GM23338 (cell line): Measurements from ENCODE around the gene EXOC4. TPM values are rescaled to one million over a fixed set of nuclear protein-coding genes. Genes with fewer than 3 reads are reported as not detected.

Experiments
- ATAC-seq: fragments of 200-7000 bp; cut with Tn5 transposase; 3 replicates; pipeline ENCODE4 v1.9.1; 2020
- DNase-seq: peaks from one replicate; pipeline ENCODE4 v3.0.0-alpha.2; 2015; ENCODE audit warnings: low spot score
- H2AFZ ChIP-seq: fragments of 200-600 bp; sonication (generic); 2 replicates; pipeline ENCODE4 v1.8.0; 2016; ENCODE audit warnings: antibody characterized with exemption, mild to moderate bottlenecking, moderate library complexity
- H3F3A ChIP-seq: fragments of 200-600 bp; sonication (generic); replicated peaks from 2 replicates; pipeline ENCODE4 v1.8.0; 2017; ENCODE audit warnings: antibody characterized with exemption, mixed run types, low read depth
- H3K27ac ChIP-seq: fragments of 200-600 bp; sonication (generic); 2 replicates; pipeline ENCODE4 v1.6.1; 2016; ENCODE audit warnings: low read depth
- H3K27me3 ChIP-seq: fragments of 200-600 bp; sonication (generic); 2 replicates; pipeline ENCODE4 v1.8.0; 2016; ENCODE audit warnings: mild to moderate bottlenecking, mixed run types, moderate library complexity; ENCODE audit not compliant: insufficient read depth
- H3K36me3 ChIP-seq: fragments of 200-600 bp; sonication (generic); 2 replicates; pipeline ENCODE4 v1.8.0; 2016; ENCODE audit warnings: mild to moderate bottlenecking; ENCODE audit not compliant: insufficient read depth
- H3K4me1 ChIP-seq: fragments of 200-600 bp; sonication (generic); 2 replicates; pipeline ENCODE4 v1.8.0; 2016; ENCODE audit warnings: mild to moderate bottlenecking, moderate library complexity; ENCODE audit not compliant: insufficient read depth
- H3K4me2 ChIP-seq: fragments of 200-600 bp; sonication (generic); 2 replicates; pipeline ENCODE4 v1.7.1; 2017; ENCODE audit warnings: mixed run types
- H3K4me3 ChIP-seq: fragments of 200-600 bp; sonication (generic); 2 replicates; pipeline ENCODE4 v1.6.1; 2016; ENCODE audit warnings: mixed run types
- H3K79me2 ChIP-seq: fragments of 200-600 bp; sonication (generic); replicated peaks from 2 replicates; pipeline ENCODE4 v1.8.0; 2017; ENCODE audit warnings: mild to moderate bottlenecking; ENCODE audit not compliant: insufficient read depth
- H3K9me2 ChIP-seq: fragments of 200-600 bp; sonication (generic); 2 replicates; pipeline ENCODE4 v1.8.0; 2017; ENCODE audit not compliant: insufficient read depth
- H4K20me1 ChIP-seq: fragments of 200-600 bp; sonication (generic); replicated peaks from 2 replicates; pipeline ENCODE4 v1.8.0; 2017; ENCODE audit warnings: mild to moderate bottlenecking; ENCODE audit not compliant: insufficient read depth
- H3K27ac Mint-ChIP-seq: 2 replicates; pipeline ENCODE4 v1.8.0; 2020; ENCODE audit warnings: inconsistent platforms, mild to moderate bottlenecking, moderate library complexity, mixed read lengths
- H3K27me3 Mint-ChIP-seq: 3 replicates; pipeline ENCODE4 v1.8.0; 2022; ENCODE audit warnings: low read depth, mild to moderate bottlenecking, moderate library complexity, mixed read lengths, inconsistent platforms; ENCODE audit not compliant: insufficient read depth, poor library complexity
- H3K36me3 Mint-ChIP-seq: 3 replicates; pipeline ENCODE4 v1.8.0; 2021; ENCODE audit warnings: low read depth, mild to moderate bottlenecking, inconsistent platforms, moderate library complexity, mixed read lengths
- H3K4me1 Mint-ChIP-seq: 3 replicates; pipeline ENCODE4 v1.8.0; 2020; ENCODE audit warnings: mild to moderate bottlenecking, inconsistent platforms, mixed read lengths
- H3K4me3 Mint-ChIP-seq: 3 replicates; pipeline ENCODE4 v1.8.0; 2021; ENCODE audit warnings: moderate library complexity, mild to moderate bottlenecking, inconsistent platforms, mixed read lengths
- H3K9me3 Mint-ChIP-seq: 3 replicates; pipeline ENCODE4 v1.8.0; 2020; ENCODE audit warnings: moderate library complexity, mild to moderate bottlenecking, inconsistent platforms, mixed read lengths
- CREB1 ChIP-seq: fragments of 250-450 bp; sonication (Bioruptor Pico); IDR thresholded peaks from 2 replicates; pipeline ENCODE4 v1.5.0; 2020; ENCODE audit warnings: low read depth, mild to moderate bottlenecking, moderate library complexity
- ETS1 ChIP-seq: IDR thresholded peaks from 2 replicates; pipeline ENCODE4 v1.6.1; 2016; ENCODE audit warnings: antibody characterized with exemption
- EZH2 ChIP-seq: fragments of 200-600 bp; sonication (generic); IDR thresholded peaks from one replicate; pipeline ENCODE4 v1.8.0; 2017; ENCODE audit warnings: antibody characterized with exemption, mild to moderate bottlenecking, low read depth; ENCODE audit not compliant: unreplicated experiment
- EZH2phosphoT487 ChIP-seq: fragments of 200-600 bp; sonication (generic); IDR thresholded peaks from one replicate; pipeline ENCODE4 v1.8.1; 2018; ENCODE audit warnings: antibody characterized with exemption; ENCODE audit not compliant: unreplicated experiment
- JUNB ChIP-seq: IDR thresholded peaks from one replicate; pipeline ENCODE4 v1.6.1; 2016; ENCODE audit warnings: antibody characterized with exemption; ENCODE audit not compliant: unreplicated experiment
- NANOG ChIP-seq: IDR thresholded peaks from 2 replicates; pipeline ENCODE4 v1.6.1; 2016; ENCODE audit warnings: antibody characterized with exemption, borderline replicate concordance
- POLR2AphosphoS5 ChIP-seq: IDR thresholded peaks from 2 replicates; pipeline ENCODE4 v1.6.1; 2016; ENCODE audit warnings: antibody characterized with exemption, low read depth
- ZNF114 ChIP-seq: fragments of 250-450 bp; sonication (Bioruptor Pico); IDR thresholded peaks from 2 replicates; pipeline ENCODE4 v1.5.0; 2020; ENCODE audit warnings: mild to moderate bottlenecking, moderate library complexity
- polyA plus RNA-seq: library from polyadenylated mRNA; unstranded; fragments of >200 nt; fragmentation: Nextera tagmentation; extraction: Ambion mirVana; gene quantifications from 2 replicates; pipeline ENCODE4 v1.2.1, GENCODE V29; 2016
- total RNA-seq: library from RNA; depleted of rRNA; stranded (reverse); fragments of >200 nt; shearing (Covaris generic); gene quantifications from 2 replicates; pipeline ENCODE4 v1.2.3, GENCODE V29; 2014
- TF ChIP-seq, protein P1 (sequence below): fragments of 250-450 bp; sonication (Bioruptor Pico); IDR thresholded peaks from 2 replicates; pipeline ENCODE4 v1.5.0; 2020; ENCODE audit warnings: mild to moderate bottlenecking, moderate library complexity

The EXOC4 gene
- total and polyA plus RNA-seq, 2 experiments from 2014 or later, result 37.5 to 52.7 TPM

GRCh38 chr7:133836666-133837065, 583.8 kb downstream of the EXOC4 start (continued):
- TF ChIP-seq, protein P1, sequence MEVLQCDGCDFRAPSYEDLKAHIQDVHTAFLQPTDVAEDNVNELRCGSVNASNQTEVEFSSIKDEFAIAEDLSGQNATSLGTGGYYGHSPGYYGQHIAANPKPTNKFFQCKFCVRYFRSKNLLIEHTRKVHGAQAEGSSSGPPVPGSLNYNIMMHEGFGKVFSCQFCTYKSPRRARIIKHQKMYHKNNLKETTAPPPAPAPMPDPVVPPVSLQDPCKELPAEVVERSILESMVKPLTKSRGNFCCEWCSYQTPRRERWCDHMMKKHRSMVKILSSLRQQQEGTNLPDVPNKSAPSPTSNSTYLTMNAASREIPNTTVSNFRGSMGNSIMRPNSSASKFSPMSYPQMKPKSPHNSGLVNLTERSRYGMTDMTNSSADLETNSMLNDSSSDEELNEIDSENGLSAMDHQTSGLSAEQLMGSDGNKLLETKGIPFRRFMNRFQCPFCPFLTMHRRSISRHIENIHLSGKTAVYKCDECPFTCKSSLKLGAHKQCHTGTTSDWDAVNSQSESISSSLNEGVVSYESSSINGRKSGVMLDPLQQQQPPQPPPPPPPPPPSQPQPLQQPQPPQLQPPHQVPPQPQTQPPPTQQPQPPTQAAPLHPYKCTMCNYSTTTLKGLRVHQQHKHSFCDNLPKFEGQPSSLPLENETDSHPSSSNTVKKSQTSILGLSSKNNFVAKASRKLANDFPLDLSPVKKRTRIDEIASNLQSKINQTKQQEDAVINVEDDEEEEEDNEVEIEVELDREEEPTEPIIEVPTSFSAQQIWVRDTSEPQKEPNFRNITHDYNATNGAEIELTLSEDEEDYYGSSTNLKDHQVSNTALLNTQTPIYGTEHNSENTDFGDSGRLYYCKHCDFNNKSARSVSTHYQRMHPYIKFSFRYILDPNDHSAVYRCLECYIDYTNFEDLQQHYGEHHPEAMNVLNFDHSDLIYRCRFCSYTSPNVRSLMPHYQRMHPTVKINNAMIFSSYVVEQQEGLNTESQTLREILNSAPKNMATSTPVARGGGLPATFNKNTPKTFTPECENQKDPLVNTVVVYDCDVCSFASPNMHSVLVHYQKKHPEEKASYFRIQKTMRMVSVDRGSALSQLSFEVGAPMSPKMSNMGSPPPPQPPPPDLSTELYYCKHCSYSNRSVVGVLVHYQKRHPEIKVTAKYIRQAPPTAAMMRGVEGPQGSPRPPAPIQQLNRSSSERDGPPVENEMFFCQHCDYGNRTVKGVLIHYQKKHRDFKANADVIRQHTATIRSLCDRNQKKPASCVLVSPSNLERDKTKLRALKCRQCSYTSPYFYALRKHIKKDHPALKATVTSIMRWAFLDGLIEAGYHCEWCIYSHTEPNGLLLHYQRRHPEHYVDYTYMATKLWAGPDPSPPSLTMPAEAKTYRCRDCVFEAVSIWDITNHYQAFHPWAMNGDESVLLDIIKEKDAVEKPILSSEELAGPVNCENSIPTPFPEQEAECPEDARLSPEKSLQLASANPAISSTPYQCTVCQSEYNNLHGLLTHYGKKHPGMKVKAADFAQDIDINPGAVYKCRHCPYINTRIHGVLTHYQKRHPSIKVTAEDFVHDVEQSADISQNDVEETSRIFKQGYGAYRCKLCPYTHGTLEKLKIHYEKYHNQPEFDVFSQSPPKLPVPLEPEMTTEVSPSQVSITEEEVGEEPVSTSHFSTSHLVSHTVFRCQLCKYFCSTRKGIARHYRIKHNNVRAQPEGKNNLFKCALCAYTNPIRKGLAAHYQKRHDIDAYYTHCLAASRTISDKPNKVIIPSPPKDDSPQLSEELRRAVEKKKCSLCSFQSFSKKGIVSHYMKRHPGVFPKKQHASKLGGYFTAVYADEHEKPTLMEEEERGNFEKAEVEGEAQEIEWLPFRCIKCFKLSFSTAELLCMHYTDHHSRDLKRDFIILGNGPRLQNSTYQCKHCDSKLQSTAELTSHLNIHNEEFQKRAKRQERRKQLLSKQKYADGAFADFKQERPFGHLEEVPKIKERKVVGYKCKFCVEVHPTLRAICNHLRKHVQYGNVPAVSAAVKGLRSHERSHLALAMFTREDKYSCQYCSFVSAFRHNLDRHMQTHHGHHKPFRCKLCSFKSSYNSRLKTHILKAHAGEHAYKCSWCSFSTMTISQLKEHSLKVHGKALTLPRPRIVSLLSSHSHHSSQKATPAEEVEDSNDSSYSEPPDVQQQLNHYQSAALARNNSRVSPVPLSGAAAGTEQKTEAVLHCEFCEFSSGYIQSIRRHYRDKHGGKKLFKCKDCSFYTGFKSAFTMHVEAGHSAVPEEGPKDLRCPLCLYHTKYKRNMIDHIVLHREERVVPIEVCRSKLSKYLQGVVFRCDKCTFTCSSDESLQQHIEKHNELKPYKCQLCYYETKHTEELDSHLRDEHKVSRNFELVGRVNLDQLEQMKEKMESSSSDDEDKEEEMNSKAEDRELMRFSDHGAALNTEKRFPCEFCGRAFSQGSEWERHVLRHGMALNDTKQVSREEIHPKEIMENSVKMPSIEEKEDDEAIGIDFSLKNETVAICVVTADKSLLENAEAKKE, result no peak
- TF ChIP-seq ZNF114 (CRISPR knock-in tag), result no peak
- TF ChIP-seq EZH2phosphoT487, result no peak
- TF ChIP-seq POLR2AphosphoS5, result no peak
- TF ChIP-seq NANOG, result no peak
- TF ChIP-seq JUNB, result no peak

GRCh38 chr7:133837224-133837623, 584.3 kb downstream of the EXOC4 start:
- ATAC-seq (no peak), DNase-seq (no peak)
- no peaks in the 10 kb centered on the region for H3K27me3 Mint-ChIP-seq
- peaks cover 27% of the 10 kb centered on the region for H3K4me1 Mint-ChIP-seq
- Histone ChIP-seq H3K79me2 (no peaks in the 10 kb centered on the region), H3K36me3 (no peaks in the 10 kb centered on the region), H3K4me3 (no peak overlapping the region), H3K4me1 (peaks cover 3% of the 10 kb centered on the region; the same call in 1 of the 2 replicates), H3K4me2 (no peak overlapping the region), H3K27ac (no peak overlapping the region), H4K20me1 (no peaks in the 10 kb centered on the region), H2AFZ (no peak overlapping the region), H3F3A (no peaks in the 10 kb centered on the region), H3K27me3 (no peaks in the 10 kb centered on the region), H3K9me2 (no peaks in the 10 kb centered on the region)
- H3K9me3 Mint-ChIP-seq, result peaks cover 2% of the 10 kb centered on the region; the same call in 2 of the 3 replicates
- H3K36me3 Mint-ChIP-seq, result peaks cover 4% of the 10 kb centered on the region; the same call in 2 of the 3 replicates
- peak overlapping the region; percentile 7; the same call in 1 of the 2 replicates for H3K27ac Mint-ChIP-seq
- H3K4me3 Mint-ChIP-seq, result no peak overlapping the region
- TF ChIP-seq CREB1 (no peak), EZH2 (no peak), ZNF114 (CRISPR knock-in tag) (no peak), POLR2AphosphoS5 (no peak), ETS1 (no peak)
- TF ChIP-seq, protein P1, result no peak
